ENCODE measurements around the gene ZNF548.
A peak's percentile ranks its signal among the peaks of the same experiment; 100 is the strongest.

- TF ChIP-seq POLR2A (IDR thresholded peaks at IDR 0.05; ENCODE audit: low read depth, low read length) (peak; percentile 71; the same call in 1 of the 2 replicates), TAF1 (IDR thresholded peaks at IDR 0.05; ENCODE audit: borderline replicate concordance, low read depth, low read length) (no peak)
These were observed at the start of gene ZNF548 for GRCh38 chr19:57389730-57390598.
